ENCODE results near the gene CELSR2. TPM values are rescaled to one million over a fixed set of nuclear protein-coding genes. Genes with fewer than 3 reads are reported as not detected.

The CELSR2 gene
- total RNA-seq, 1 experiment from 2014 or later: 6.9 TPM

DNA sequence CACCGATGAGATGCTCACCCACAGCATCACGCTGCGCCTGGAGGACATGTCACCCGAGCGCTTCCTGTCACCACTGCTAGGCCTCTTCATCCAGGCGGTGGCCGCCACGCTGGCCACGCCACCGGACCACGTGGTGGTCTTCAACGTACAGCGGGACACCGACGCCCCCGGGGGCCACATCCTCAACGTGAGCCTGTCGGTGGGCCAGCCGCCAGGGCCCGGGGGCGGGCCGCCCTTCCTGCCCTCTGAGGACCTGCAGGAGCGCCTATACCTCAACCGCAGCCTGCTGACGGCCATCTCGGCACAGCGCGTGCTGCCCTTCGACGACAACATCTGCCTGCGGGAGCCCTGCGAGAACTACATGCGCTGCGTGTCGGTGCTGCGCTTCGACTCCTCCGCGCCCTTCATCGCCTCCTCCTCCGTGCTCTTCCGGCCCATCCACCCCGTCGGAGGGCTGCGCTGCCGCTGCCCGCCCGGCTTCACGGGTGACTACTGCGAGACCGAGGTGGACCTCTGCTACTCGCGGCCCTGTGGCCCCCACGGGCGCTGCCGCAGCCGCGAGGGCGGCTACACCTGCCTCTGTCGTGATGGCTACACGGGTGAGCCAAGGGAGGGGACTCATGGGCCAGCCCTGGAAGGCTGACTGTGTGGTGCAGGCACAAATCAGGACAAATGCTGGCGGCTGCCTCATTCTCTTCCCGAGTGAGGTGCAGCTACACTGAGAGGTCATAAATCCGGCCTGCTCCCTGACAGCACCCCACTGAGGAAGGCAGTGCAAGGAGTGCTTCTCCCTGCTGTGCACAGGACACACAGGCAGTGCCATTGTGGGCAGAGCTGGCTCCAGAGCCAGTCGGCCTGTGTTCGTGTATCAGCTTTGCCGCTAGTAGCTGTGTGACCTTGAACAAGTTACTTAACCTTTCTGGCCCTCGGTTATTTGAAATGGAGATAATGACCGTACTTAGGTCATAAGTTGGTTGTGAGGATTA is 9.4 kb downstream of the CELSR2 start:
- peaks cover 27% of the 10 kb centered on the region for H3K4me1 Mint-ChIP-seq (ENCODE audit: insufficient read depth, unreplicated experiment)
- no peaks in the 10 kb centered on the region for H3K36me3 Mint-ChIP-seq (ENCODE audit: insufficient read depth, unreplicated experiment)
- TF ChIP-seq, protein P1, sequence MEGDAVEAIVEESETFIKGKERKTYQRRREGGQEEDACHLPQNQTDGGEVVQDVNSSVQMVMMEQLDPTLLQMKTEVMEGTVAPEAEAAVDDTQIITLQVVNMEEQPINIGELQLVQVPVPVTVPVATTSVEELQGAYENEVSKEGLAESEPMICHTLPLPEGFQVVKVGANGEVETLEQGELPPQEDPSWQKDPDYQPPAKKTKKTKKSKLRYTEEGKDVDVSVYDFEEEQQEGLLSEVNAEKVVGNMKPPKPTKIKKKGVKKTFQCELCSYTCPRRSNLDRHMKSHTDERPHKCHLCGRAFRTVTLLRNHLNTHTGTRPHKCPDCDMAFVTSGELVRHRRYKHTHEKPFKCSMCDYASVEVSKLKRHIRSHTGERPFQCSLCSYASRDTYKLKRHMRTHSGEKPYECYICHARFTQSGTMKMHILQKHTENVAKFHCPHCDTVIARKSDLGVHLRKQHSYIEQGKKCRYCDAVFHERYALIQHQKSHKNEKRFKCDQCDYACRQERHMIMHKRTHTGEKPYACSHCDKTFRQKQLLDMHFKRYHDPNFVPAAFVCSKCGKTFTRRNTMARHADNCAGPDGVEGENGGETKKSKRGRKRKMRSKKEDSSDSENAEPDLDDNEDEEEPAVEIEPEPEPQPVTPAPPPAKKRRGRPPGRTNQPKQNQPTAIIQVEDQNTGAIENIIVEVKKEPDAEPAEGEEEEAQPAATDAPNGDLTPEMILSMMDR (IDR thresholded peaks at IDR 0.05; ENCODE audit: unreplicated experiment): no peak
- H3K27ac Mint-ChIP-seq (ENCODE audit: low read depth, unreplicated experiment): no peak overlapping the region
- no peaks in the 10 kb centered on the region for H3K9me3 Mint-ChIP-seq (ENCODE audit: unreplicated experiment)
- H3K4me3 Mint-ChIP-seq (ENCODE audit: unreplicated experiment): no peak overlapping the region
- H3K27me3 Mint-ChIP-seq (ENCODE audit: insufficient read depth, unreplicated experiment): no peaks in the 10 kb centered on the region
- POLR2A ChIA-PET: interaction anchor here (1.2 kb wide), 2 partner anchors 19 to 46 kb away, joined by 3 read pairs; partner anchors contain the start of gene SARS1
- DNase-seq (ENCODE audit: unreplicated experiment): no peak
- no TSS peak for BruUV-seq (replicated peaks)
- CTCF ChIA-PET: interaction anchor here (0.5 kb wide), 1 partner anchor 159 kb away, joined by 4 read pairs; no protein-coding TSS in a partner anchor
- intact Hi-C loops (cut with micrococcal nuclease): no loop called here

- Mint-ChIP-seq H3K9me3 (ENCODE audit: unreplicated experiment) (no peaks in the 10 kb centered on the region), H3K36me3 (ENCODE audit: insufficient read depth, unreplicated experiment) (no peaks in the 10 kb centered on the region), H3K27ac (ENCODE audit: low read depth, unreplicated experiment) (no peak overlapping the region), H3K27me3 (ENCODE audit: insufficient read depth, unreplicated experiment) (no peaks in the 10 kb centered on the region), H3K4me3 (ENCODE audit: unreplicated experiment) (no peak overlapping the region), H3K4me1 (ENCODE audit: insufficient read depth, unreplicated experiment) (peaks cover 28% of the 10 kb centered on the region)
- intact Hi-C loops (cut with micrococcal nuclease): no loop called here
- POLR2A ChIA-PET: interaction anchor here (1.2 kb wide), 2 partner anchors 20 to 47 kb away, joined by 3 read pairs; partner anchors contain the start of gene SARS1
- TF ChIP-seq, protein P1 (IDR thresholded peaks at IDR 0.05; ENCODE audit: unreplicated experiment): no peak
- no peak for DNase-seq (ENCODE audit: unreplicated experiment)
- CTCF ChIA-PET: interaction anchor here (0.5 to 1.0 kb wide), 4 partner anchors 33 to 273 kb away, joined by 3 to 5 read pairs (median 4); no protein-coding TSS in a partner anchor
- no TSS peak for BruUV-seq (replicated peaks)
Measured at GRCh38 chr1:109259674-109260557, 10.6 kb downstream of the CELSR2 start.

DNA sequence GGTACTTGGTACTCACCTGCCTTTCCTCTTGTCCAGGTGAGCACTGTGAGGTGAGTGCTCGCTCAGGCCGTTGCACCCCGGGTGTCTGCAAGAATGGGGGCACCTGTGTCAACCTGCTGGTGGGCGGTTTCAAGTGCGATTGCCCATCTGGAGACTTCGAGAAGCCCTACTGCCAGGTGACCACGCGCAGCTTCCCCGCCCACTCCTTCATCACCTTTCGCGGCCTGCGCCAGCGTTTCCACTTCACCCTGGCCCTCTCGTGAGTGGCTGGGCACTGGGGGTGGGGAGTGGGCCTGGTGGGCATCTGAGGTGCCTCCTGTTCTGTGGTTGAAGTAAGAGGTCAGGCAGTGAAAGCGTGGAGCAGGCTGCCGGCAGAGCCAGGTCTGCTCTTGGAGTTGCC is 11.7 kb downstream of the CELSR2 start:
- Mint-ChIP-seq H3K9me3 (ENCODE audit: unreplicated experiment) (no peaks in the 10 kb centered on the region), H3K27me3 (ENCODE audit: insufficient read depth, unreplicated experiment) (no peaks in the 10 kb centered on the region), H3K4me3 (ENCODE audit: unreplicated experiment) (no peak overlapping the region), H3K27ac (ENCODE audit: low read depth, unreplicated experiment) (no peak overlapping the region), H3K36me3 (ENCODE audit: insufficient read depth, unreplicated experiment) (no peaks in the 10 kb centered on the region), H3K4me1 (ENCODE audit: insufficient read depth, unreplicated experiment) (peaks cover 19% of the 10 kb centered on the region)
- DNase-seq (ENCODE audit: unreplicated experiment): no peak
- BruUV-seq (replicated peaks): no TSS peak
- ChIA-PET CTCF (interaction anchor here (0.6 to 1.4 kb wide), 2 partner anchors 14 to 22 kb away, joined by 4 read pairs; partner anchors contain the start of gene PSRC1), POLR2A (no interaction called here)
- intact Hi-C loops (cut with micrococcal nuclease): no loop called here
- TF ChIP-seq, protein P1 (IDR thresholded peaks at IDR 0.05; ENCODE audit: unreplicated experiment): no peak
